Fibroblast of lung (primary cell): Measurements from ENCODE around the gene DCLK2. TPM values are rescaled to one million over a fixed set of nuclear protein-coding genes. Genes with fewer than 3 reads are reported as not detected.

Experiments
- DNase-seq, 2 donors: peaks; one replicate each; pipeline versions ENCODE4 v3.0.0 to v3.0.0-alpha.2; 2010; ENCODE audit warnings: low read depth in 2 of 2
- H2AFZ ChIP-seq: 2 replicates; pipeline ENCODE4 v1.5.1; 2012; ENCODE audit warnings: low read length, control low read depth, inconsistent platforms
- H3K27ac ChIP-seq: 2 replicates; pipeline ENCODE4 v1.5.1; 2011; ENCODE audit warnings: low read length, control low read depth; ENCODE audit not compliant: insufficient read depth
- H3K27me3 ChIP-seq: 2 replicates; pipeline ENCODE4 v1.5.1; 2011; ENCODE audit warnings: mild to moderate bottlenecking, low read length; ENCODE audit not compliant: control insufficient read depth, insufficient read depth
- H3K36me3 ChIP-seq: 2 replicates; pipeline ENCODE4 v1.5.1; 2011; ENCODE audit warnings: low read length; ENCODE audit not compliant: control insufficient read depth, insufficient read depth
- H3K4me1 ChIP-seq: 2 replicates; pipeline ENCODE4 v1.5.1; 2011; ENCODE audit warnings: low read length; ENCODE audit not compliant: control insufficient read depth, insufficient read depth; ENCODE audit errors: extremely low read depth
- H3K4me2 ChIP-seq: 2 replicates; pipeline ENCODE4 v1.5.1; 2011; ENCODE audit warnings: low read length, control low read depth; ENCODE audit not compliant: insufficient read depth; ENCODE audit errors: extremely low read depth
- H3K4me3 ChIP-seq, 4 experiments: fragments of 200-600 bp in 1 of 4; sonication (generic) in 1 of 4; replicated peaks in 1 of 4; 2 replicates each; pipeline ENCODE4 v1.5.1; 2011 to 2016; ENCODE audit warnings: low read length in 4 of 4, low read depth in 3 of 4, mild to moderate bottlenecking in 3 of 4, control low read depth in 2 of 4, inconsistent platforms in 1 of 4, mixed read lengths in 1 of 4; ENCODE audit not compliant: insufficient read depth in 1 of 4; ENCODE audit errors: control extremely low read depth in 1 of 4
- H3K79me2 ChIP-seq: 2 replicates; pipeline ENCODE4 v1.5.1; 2012; ENCODE audit warnings: mild to moderate bottlenecking, low read length, inconsistent platforms; ENCODE audit not compliant: control insufficient read depth, insufficient read depth
- H3K9ac ChIP-seq: 2 replicates; pipeline ENCODE4 v1.5.1; 2011; ENCODE audit warnings: mild to moderate bottlenecking, low read length, control low read depth; ENCODE audit not compliant: insufficient read depth
- H3K9me3 ChIP-seq: 2 replicates; pipeline ENCODE4 v1.5.1; 2012; ENCODE audit warnings: low read depth, low read length; ENCODE audit not compliant: control insufficient read depth, insufficient read depth
- H4K20me1 ChIP-seq: 2 replicates; pipeline ENCODE4 v1.5.1; 2011; ENCODE audit warnings: low read length; ENCODE audit not compliant: control insufficient read depth, insufficient read depth; ENCODE audit errors: extremely low read depth
- CTCF ChIP-seq, 2 donors: IDR thresholded peaks in 1 of 2; conservative IDR thresholded peaks in 1 of 2; 1 replicate in 1 of 2; 2 replicates in 1 of 2; pipeline ENCODE4 v1.5.1; 2011 to 2012; ENCODE audit warnings: low read length in 2 of 2, control low read depth in 1 of 2, inconsistent platforms in 1 of 2, low read depth in 1 of 2, mild to moderate bottlenecking in 1 of 2
- EZH2 ChIP-seq: IDR thresholded peaks from 2 replicates; pipeline ENCODE4 v1.5.1; 2012; ENCODE audit warnings: low read length, control low read depth, mild to moderate bottlenecking; ENCODE audit errors: missing control alignments
- polyA plus RNA-seq, 2 donors: library from polyadenylated mRNA; depleted of rRNA in 1 of 2; stranded (reverse) in 1 of 2; unstranded in 1 of 2; fragments of >200 nt; gene quantifications; 2 replicates each; pipeline ENCODE4 v1.2.1, GENCODE V29; 2011 to 2012; ENCODE audit warnings: missing spikeins in 1 of 2
- total RNA-seq: library from RNA; depleted of rRNA; stranded (reverse); fragments of >200 nt; gene quantifications from 2 replicates; pipeline ENCODE4 v1.2.1, GENCODE V29; 2014

DCLK2 gene
- total and polyA plus RNA-seq, 2 donors (not counting 1 experiment from before 2014, with no cell fraction given), result 3.8 to 14.0 TPM

- Histone ChIP-seq H3K4me3 (no peak overlapping the region), H3K27ac (no peak overlapping the region), H4K20me1 (no peaks in the 10 kb centered on the region), H3K9me3 (no peaks in the 10 kb centered on the region), H3K9ac (no peak overlapping the region), H3K4me1 (no peaks in the 10 kb centered on the region), H3K79me2 (no peaks in the 10 kb centered on the region), H3K36me3 (no peaks in the 10 kb centered on the region), H3K4me2 (no peak overlapping the region), H2AFZ (no peak overlapping the region), H3K27me3 (no peaks in the 10 kb centered on the region)
- no peak for TF ChIP-seq EZH2
- TF ChIP-seq CTCF (conservative IDR thresholded peaks at IDR 0.05 in 1 of 2, IDR thresholded peaks at IDR 0.05 in 1 of 2; ENCODE audit: low read depth in 1 of 2, low read length in 2 of 2), result no peak
- DNase-seq, result no peak
Measured at GRCh38 chr4:150255610-150256224, 177.5 kb downstream of the DCLK2 start.

DNA sequence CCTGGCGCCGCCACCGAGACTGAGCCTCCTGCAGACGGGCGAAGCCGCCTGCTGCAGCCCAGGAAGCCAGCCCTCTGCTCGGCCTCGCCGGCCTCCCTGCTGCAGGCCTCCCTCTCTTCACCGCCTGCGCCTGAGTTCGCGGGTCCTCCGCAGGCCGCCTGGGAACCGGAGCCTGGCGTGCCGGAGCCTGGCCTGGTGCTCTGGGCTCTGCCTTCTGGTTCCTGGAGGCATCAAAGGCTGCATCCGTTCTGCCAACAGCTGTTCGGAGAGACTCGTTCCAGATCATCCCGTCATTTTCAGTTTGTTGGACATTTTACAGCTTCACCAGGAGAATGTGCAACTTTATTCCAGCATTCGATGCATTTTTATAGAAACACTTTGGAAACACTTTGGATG is 178.0 kb downstream of the DCLK2 start:
- Histone ChIP-seq H4K20me1 (no peaks in the 10 kb centered on the region), H3K79me2 (no peaks in the 10 kb centered on the region), H3K4me2 (no peak overlapping the region), H3K9me3 (no peaks in the 10 kb centered on the region), H3K4me1 (no peaks in the 10 kb centered on the region), H3K36me3 (no peaks in the 10 kb centered on the region), H3K27me3 (no peaks in the 10 kb centered on the region), H3K4me3 (no peak overlapping the region), H3K9ac (no peak overlapping the region), H2AFZ (no peak overlapping the region), H3K27ac (no peak overlapping the region)
- TF ChIP-seq EZH2, result no peak
- no peak for DNase-seq

- Histone ChIP-seq H3K27me3 (no peaks in the 10 kb centered on the region), H3K36me3 (no peaks in the 10 kb centered on the region), H3K9ac (no peak overlapping the region), H3K27ac (no peak overlapping the region), H3K4me1 (no peaks in the 10 kb centered on the region), H4K20me1 (no peaks in the 10 kb centered on the region), H2AFZ (no peak overlapping the region), H3K79me2 (no peaks in the 10 kb centered on the region), H3K9me3 (no peaks in the 10 kb centered on the region), H3K4me2 (no peak overlapping the region), H3K4me3 (no peak overlapping the region)
- no peak for DNase-seq
- no peak for TF ChIP-seq CTCF (conservative IDR thresholded peaks at IDR 0.05 in 1 of 2, IDR thresholded peaks at IDR 0.05 in 1 of 2; ENCODE audit: low read depth in 1 of 2, low read length in 2 of 2)
- TF ChIP-seq EZH2, result no peak
Measured at GRCh38 chr4:150256841-150257730, 178.8 kb downstream of the DCLK2 start.
